Raji (cell line): ENCODE results near the gene SDR42E1.

Experiments
- POLR2A ChIP-seq: IDR thresholded peaks from 2 replicates; pipeline ENCODE4 v1.6.1; 2011; ENCODE audit warnings: low read depth, low read length, control low read depth; ENCODE audit not compliant: insufficient read depth

The SDR42E1 gene

GRCh38 chr16:81939164-81940056 lies 71.9 kb downstream of the SDR42E1 start:
- no peak for TF ChIP-seq POLR2A
